Heart right ventricle (tissue), 16 donors: Measurements from ENCODE around the gene SLIT1. TPM values are rescaled to one million over a fixed set of nuclear protein-coding genes. Genes with fewer than 3 reads are reported as not detected.

Source experiments
- ATAC-seq, 8 donors: fragments of 200-7000 bp; cut with Tn5 transposase; one replicate each; pipeline ENCODE4 v1.9.1; 2020; ENCODE audit warnings: mild to moderate bottlenecking in 8 of 8, moderate library complexity in 8 of 8, moderate number of reproducible peaks in 1 of 8
- DNase-seq, 2 donors: peaks; one replicate each; pipeline ENCODE4 v3.0.0-alpha.2; 2020
- H3K27ac ChIP-seq, 10 donors: fragments of 200-600 bp; sonication (generic) in 2 of 10; one replicate each; pipeline versions ENCODE4 v1.5.0 to v1.8.0; 2020 to 2022; ENCODE audit warnings: mild to moderate bottlenecking in 3 of 10
- H3K27me3 ChIP-seq, 7 donors: fragments of 200-600 bp; one replicate each; pipeline ENCODE4 v1.8.0; 2021 to 2022; ENCODE audit warnings: mild to moderate bottlenecking in 2 of 7
- H3K36me3 ChIP-seq, 9 donors: fragments of 200-600 bp; sonication (generic) in 1 of 9; one replicate each; pipeline versions ENCODE4 v1.5.0 to v1.8.0; 2020 to 2022; ENCODE audit warnings: mild to moderate bottlenecking in 2 of 9
- H3K4me1 ChIP-seq, 9 donors: fragments of 200-600 bp; sonication (generic) in 1 of 9; one replicate each; pipeline versions ENCODE4 v1.5.0 to v1.8.0; 2020 to 2022; ENCODE audit warnings: mild to moderate bottlenecking in 4 of 9
- H3K4me3 ChIP-seq, 10 donors: fragments of 200-600 bp; sonication (generic) in 2 of 10; one replicate each; pipeline versions ENCODE4 v1.5.0 to v1.8.0; 2020 to 2022; ENCODE audit warnings: mild to moderate bottlenecking in 7 of 10, moderate library complexity in 2 of 10
- H3K9me3 ChIP-seq, 11 donors: fragments of 200-600 bp in 10 of 11; sonication (generic) in 2 of 11; one replicate each; pipeline versions ENCODE4 v1.5.0 to v1.8.0; 2013 to 2022; ENCODE audit warnings: mild to moderate bottlenecking in 2 of 11, control low read depth in 1 of 11, moderate library complexity in 1 of 11
- CTCF ChIP-seq, 9 donors: fragments of 200-600 bp; sonication (generic) in 2 of 9; IDR thresholded peaks; one replicate each; pipeline versions ENCODE4 v1.5.0 to v1.8.0; 2021 to 2022; ENCODE audit warnings: antibody characterized with exemption in 9 of 9, mild to moderate bottlenecking in 5 of 9, moderate library complexity in 1 of 9
- WGBS, 2 donors: extraction: QIAGEN DNeasy Blood & Tissue Kit; methylation state at CpG; one replicate each; pipeline ENCODE4 v1.1.7; 2013; ENCODE audit warnings: inconsistent platforms in 1 of 2; 5-methylcytosine and 5-hydroxymethylcytosine counted together
- intact Hi-C, 10 donors: fragments of 100-400 bp; cut with DNase I; formaldehyde crosslinking; loops; one replicate each; pipeline versions ENCODE4 v1.11.1 to v1.14.2; 2022
- polyA plus RNA-seq, 2 donors: library from polyadenylated mRNA; stranded (reverse); fragments of 200-250 nt; gene quantifications; one replicate each; pipeline ENCODE4 v1.2.3, GENCODE V29; 2013
- total RNA-seq, 10 donors: library from RNA; stranded (reverse); fragmentation: NEBNext Ultra II Directional in 3 of 10; extraction: Animal tissue kit (Norgen Biotek cat#: 25700) in 3 of 10; gene quantifications; one replicate each; pipeline versions ENCODE4 v1.2.1 to v1.2.4, GENCODE V29; 2021 to 2023
- donor health status: Arrhythmogenic right ventricular cardiomyopathy.
- donor health status: ischemic (EF 13 %, LVEDD 7.1; RV severe dilation, severe dysfunction).
- donor health status: healthy with polysubstance abuse.
- donor health status: DM: no; HTN: yes; CAD: no.
- donor health status: DM: no; HTN: no; CAD: no.
- donor health status: ischemic (EF 25% LVEDD 6.9; RV normal size, moderate dysfunction).
- donor health status: ischemic (EF 25% LVEDD 5.7; RV mildly dilated, moderate dysfunction).
- donor health status: healthy.
- donor health status: DM: yes; HTN: yes; CAD: no.
- donor health status: Ischemic cardiomyopathy.
- donor health status: ischemic (EF 35%, LVEDD 5.7; RV mildly dilated, moderate dysfunction).
- donor health status: nonischemic (EF 11% LVEDD 7.7; RV severe dilation, severe dysfunction).
- donor health status: DM: yes; HTN: yes; CAD: no.
- donor health status: PGD.
- donor health status: ischemic (EF 29% LVEDD 5.4; RV normal size, mild dysfunction).
- donor health status: nonischemic (EF 23%, LVEDD 6.1; RV moderate dilation, normal function).

Gene SLIT1
- total and polyA plus RNA-seq, 12 donors: 0.04 to 0.31 (median 0.13) TPM; not detected in 1

GRCh38 chr10:97042081-97042480 is 143.7 kb downstream of the SLIT1 start:
- TF ChIP-seq CTCF (IDR thresholded peaks at IDR 0.05): no peak
- Histone ChIP-seq H3K36me3 (no peaks in the 10 kb centered on the region), H3K4me1 (peaks cover 5 to 15% (median 9%) of the 10 kb centered on the region in 9 donors), H3K27ac (no peak overlapping the region), H3K4me3 (no peak overlapping the region), H3K9me3 (peaks cover 0 to 7% (median 0%) of the 10 kb centered on the region in 11 donors), H3K27me3 (no peaks in the 10 kb centered on the region)
- intact Hi-C loops: no loop called here
- DNase-seq (no peak), ATAC-seq (no peak)
- WGBS, 2 donors: 86 to 88% methylated on average over 5 of the region's 5 CpGs

GRCh38 chr10:97040706-97041105 is 145.1 kb downstream of the SLIT1 start:
- no peak for ATAC-seq
- Histone ChIP-seq H3K4me3 (no peak overlapping the region), H3K27ac (no peak overlapping the region), H3K4me1 (peaks cover 5 to 12% (median 9%) of the 10 kb centered on the region in 9 donors), H3K36me3 (no peaks in the 10 kb centered on the region), H3K27me3 (no peaks in the 10 kb centered on the region), H3K9me3 (peaks cover 0 to 7% (median 0%) of the 10 kb centered on the region in 11 donors)
- WGBS, 2 donors: 87 to 89% methylated on average over 8 of the region's 8 CpGs
- intact Hi-C loops: no loop called here
- no peak for DNase-seq
- TF ChIP-seq CTCF (IDR thresholded peaks at IDR 0.05): no peak

- WGBS, 2 donors: 96 to 99% methylated on average over 9 of the region's 9 CpGs
- ATAC-seq: no peak
- peaks cover 0 to 7% (median 0%) of the 10 kb centered on the region in 11 donors for H3K9me3 ChIP-seq
- H3K4me1 ChIP-seq: peaks cover 5 to 12% (median 9%) of the 10 kb centered on the region in 9 donors
- DNase-seq: no peak
- intact Hi-C loops: no loop called here
- no peak overlapping the region for H3K27ac ChIP-seq
- H3K27me3 ChIP-seq: no peaks in the 10 kb centered on the region
- H3K4me3 ChIP-seq: no peak overlapping the region
- no peaks in the 10 kb centered on the region for H3K36me3 ChIP-seq
- no peak for TF ChIP-seq CTCF (IDR thresholded peaks at IDR 0.05)
Measured at GRCh38 chr10:97040248-97040584, 145.5 kb downstream of the SLIT1 start.

- no peak overlapping the region for H3K4me3 ChIP-seq
- no peak for ATAC-seq
- no peaks in the 10 kb centered on the region for H3K27me3 ChIP-seq
- 90 to 94% methylated on average over 16 of the region's 16 CpGs for WGBS, 2 donors
- H3K27ac ChIP-seq: no peak overlapping the region
- peaks cover 0 to 3% (median 0%) of the 10 kb centered on the region in 11 donors for H3K9me3 ChIP-seq
- no peak for DNase-seq
- peaks cover 5 to 12% (median 9%) of the 10 kb centered on the region in 9 donors for H3K4me1 ChIP-seq
- TF ChIP-seq CTCF (IDR thresholded peaks at IDR 0.05): no peak
- H3K36me3 ChIP-seq: no peaks in the 10 kb centered on the region
- intact Hi-C loops: loop anchor here in 1 of 10 donors (5.0 kb wide), 1 partner anchor 272 kb away; no protein-coding TSS in a partner anchor
Measured at GRCh38 chr10:97039538-97040247, 146.1 kb downstream of the SLIT1 start.
